HG03097 (cell line): ENCODE measurements around the gene CDHR5.

Experiments
- ATAC-seq: cut with Tn5 transposase; IDR thresholded peaks from one replicate; pipeline ENCODE4 v1.9.1; 2021; ENCODE audit not compliant: unreplicated experiment, low FRiP score

Gene CDHR5

DNA sequence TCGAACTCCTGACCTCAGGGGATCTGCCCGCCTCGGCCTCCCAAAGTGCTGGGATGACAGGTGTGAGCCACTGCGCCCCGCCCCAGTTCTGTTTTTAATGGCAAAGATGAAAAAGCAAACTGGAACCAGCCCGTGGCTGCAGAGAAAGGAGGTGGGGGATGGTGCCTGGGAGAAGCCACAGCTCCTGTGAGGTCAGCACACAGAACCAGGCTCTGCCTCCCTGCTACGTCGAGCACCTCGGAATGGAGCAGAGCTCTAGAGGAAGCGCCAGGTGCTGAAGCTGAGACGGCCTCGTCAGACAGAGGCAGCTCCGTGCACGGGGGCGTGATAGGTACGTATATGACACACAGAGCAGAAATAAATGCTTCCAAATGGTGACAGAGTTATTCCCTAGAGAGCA, 20.8 kb upstream of the CDHR5 start:
- no peak for ATAC-seq

DNA sequence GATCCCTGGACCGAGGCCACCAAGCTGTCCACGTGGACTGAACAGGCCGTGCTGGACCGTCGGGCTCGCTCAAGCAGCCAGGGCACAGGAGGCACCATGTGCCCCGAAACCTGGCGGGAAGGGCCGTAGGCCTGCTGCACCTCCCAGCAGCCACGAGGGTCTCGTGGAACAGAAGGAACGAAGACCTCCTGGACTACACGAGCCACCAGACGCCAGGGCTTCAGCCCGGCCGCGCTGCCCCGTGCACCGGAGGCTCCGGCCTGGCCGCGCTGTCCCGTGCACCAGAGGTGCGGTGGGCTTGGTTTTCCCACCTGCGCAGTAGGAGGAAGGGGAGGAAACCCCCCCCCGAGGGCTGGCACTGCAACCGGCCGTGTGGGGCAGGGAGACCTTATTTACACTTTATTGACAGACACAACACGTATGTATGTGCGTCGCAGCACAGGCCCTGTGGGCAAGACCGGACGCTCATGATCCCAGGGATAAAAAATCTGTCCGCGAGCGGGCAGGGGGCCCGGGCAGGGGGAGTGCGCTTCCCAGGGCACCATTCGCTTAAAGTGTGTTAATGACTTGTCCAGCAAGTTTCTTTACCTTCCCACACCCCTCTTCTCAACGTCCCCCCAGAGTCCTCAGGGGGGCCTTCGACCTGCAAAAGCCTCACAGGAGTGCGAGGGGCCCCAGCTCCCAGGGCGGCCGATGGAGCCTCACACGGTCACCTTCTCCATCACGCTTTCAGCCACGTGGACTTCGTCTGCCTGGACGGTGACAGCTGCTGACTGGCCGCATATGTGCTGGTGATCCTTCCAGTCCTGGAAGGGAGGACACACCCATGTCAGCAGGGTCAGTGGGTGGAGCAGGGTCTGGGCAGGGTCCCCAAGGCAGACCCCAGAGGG, 19.3 kb upstream of the CDHR5 start:
- ATAC-seq, result no peak

DNA sequence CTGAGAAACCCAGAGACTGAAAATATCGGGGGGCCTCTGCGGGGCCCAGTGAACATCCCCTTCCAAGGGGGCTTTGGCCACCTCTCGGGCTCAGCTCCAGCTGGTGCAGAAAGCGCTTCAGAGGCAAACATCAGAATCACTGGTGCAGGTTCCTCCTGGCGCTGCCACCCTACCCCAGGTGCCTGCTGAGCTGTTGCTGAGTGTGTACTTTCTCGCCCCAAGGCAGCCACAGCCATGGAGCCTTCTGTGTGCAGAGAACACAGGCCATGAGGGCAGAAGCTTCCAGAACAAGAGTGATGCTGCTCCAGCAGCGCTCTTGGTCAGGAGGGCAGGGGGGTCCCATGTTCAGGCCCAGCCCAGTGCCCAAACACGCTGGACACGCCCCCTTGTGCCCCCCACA, 18.6 kb upstream of the CDHR5 start:
- ATAC-seq, result no peak

DNA sequence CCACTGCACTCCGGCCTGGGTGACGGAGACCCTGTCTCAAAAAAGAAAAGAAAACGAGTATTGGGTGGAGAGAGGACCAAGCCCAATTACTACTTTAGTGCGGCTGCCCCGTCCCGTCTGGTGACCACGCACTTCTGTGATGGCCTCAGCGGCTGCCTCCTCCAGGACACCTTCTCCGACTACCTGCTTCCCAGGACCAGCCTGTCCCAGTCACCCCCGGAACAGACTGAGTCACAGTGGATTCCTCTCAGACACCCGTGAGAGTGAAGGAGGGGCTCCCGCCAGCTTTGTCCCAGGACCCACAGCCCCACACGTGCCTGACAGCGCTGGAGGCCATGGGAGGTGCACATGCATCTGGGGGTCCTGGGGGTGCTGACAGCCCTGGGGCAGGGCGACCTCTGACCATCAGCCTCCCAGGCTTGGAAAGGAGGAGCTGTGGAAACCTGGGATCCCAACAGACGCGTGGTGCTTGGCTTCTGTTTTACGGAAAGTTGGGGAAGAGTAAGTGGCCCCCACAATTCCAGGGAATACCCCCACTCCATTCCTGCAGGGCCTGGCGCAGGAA, 17.1 kb upstream of the CDHR5 start:
- ATAC-seq, result no peak

DNA sequence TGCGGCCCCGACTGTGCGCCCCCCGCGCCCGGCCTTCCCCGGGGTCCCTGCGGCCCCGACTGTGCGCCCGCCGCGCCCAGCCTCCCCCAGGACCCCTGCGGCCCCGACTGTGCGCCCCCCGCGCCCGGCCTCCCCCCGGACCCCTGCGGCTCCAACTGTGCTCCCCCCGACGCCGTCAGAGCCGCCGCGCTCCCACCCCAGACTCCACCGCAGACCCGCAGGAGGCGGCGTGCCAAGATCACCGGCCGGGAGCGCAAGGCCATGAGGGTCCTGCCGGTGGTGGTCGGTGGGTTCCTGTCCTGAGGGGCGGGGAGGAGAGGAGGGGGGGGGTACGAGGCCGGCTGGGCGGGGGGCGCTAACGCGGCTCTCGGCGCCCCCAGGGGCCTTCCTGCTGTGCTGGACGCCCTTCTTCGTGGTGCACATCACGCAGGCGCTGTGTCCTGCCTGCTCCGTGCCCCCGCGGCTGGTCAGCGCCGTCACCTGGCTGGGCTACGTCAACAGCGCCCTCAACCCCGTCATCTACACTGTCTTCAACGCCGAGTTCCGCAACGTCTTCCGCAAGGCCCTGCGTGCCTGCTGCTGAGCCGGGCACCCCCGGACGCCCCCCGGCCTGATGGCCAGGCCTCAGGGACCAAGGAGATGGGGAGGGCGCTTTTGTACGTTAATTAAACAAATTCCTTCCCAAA, 15.4 kb upstream of the CDHR5 start:
- ATAC-seq, result no peak

DNA sequence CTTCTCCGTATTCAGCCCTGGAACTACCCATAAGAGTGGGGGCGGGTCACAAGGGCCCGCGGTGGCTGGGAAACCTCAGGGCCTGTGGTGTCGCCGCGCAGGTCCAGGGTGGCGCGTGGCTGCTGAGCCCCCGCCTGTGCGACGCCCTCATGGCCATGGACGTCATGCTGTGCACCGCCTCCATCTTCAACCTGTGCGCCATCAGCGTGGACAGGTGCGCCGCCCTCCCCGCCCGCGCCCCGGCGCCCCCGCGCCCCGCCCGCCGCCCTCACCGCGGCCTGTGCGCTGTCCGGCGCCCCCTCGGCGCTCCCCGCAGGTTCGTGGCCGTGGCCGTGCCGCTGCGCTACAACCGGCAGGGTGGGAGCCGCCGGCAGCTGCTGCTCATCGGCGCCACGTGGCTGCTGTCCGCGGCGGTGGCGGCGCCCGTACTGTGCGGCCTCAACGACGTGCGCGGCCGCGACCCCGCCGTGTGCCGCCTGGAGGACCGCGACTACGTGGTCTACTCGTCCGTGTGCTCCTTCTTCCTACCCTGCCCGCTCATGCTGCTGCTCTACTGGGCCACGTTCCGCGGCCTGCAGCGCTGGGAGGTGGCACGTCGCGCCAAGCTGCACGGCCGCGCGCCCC, 14.7 kb upstream of the CDHR5 start:
- no peak for ATAC-seq

DNA sequence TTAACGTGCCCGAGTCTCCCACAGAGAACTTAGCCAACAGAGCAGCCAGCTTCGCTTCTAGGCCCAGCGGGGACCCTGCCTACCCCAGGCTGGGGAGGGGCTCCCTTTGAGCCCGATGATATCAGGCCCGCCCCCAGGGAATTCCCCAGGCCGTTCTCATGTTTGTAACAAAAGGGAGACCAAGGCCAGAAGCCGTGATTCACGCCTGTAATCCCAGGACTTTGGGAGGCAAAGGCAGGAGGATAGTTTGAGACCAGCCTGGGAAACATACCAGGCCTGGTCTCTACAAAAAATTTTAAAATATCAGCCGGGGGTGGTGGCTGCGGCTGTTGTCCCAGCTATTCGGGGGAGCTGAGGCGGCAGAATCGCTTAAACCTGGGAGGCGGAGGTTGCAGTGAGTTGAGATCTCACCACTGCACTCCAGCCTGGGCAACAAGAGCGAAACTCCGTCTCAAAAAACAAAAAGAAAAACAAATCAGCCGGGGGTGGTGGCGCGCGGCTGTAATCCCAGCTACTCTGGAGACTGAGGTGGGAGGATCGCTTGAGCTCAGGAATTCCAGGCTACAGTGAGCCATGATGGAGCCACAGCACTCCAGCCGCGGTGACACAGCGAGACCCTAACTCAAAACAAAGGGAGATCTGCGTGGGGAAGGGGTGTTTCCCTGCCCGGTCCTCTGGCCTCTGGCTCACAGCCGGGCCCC, 14.0 kb upstream of the CDHR5 start:
- ATAC-seq, result no peak

DNA sequence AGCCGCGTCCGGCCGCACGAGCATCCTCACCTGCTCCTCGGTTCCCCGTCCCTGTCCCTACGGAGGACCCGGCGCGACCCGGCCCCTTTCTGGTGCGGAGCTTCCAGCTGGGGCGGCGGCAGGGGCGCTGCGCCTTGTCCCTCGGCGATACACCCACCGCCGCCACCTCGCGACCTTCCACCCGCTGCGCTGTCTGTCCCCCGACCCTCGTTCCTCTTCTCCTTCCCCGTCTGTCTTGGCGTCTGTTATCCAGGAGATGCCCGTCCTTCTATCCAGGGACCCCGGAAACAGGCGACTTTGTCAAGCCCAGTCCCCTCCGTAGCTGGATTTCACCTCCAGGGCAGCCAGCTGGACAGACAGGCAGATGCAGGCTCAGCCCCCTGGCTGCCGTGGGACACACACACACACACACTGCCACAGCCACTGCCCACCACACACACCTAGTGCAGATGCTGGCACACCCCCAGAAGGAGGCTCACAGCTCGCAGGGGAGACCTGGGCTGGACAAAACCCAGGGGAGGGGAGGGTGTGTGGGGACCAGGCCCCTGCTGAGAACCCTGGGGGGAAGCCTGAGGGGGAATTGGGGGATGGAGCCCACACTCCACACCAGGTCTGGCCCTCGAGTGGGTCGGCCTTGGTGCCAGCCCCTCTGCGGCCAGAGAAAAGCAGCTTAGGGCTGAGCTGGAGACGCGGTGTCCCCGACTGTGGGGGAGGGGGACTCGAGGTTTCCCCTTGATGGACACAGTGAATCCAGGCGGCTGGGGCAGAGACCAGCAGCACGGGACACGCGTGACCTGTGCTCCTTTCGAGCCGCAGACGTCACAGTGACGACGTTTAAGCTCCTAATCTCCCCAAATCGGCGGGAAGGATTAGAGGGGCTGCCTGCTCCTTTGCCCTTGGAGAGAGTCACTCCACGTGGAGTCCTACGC, 13.1 kb upstream of the CDHR5 start:
- no peak for ATAC-seq

DNA sequence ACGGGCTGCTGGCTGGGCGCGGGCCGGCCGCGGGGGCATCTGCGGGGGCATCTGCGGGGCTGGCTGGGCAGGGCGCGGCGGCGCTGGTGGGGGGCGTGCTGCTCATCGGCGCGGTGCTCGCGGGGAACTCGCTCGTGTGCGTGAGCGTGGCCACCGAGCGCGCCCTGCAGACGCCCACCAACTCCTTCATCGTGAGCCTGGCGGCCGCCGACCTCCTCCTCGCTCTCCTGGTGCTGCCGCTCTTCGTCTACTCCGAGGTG, 12.5 kb upstream of the CDHR5 start:
- ATAC-seq, result no peak

DNA sequence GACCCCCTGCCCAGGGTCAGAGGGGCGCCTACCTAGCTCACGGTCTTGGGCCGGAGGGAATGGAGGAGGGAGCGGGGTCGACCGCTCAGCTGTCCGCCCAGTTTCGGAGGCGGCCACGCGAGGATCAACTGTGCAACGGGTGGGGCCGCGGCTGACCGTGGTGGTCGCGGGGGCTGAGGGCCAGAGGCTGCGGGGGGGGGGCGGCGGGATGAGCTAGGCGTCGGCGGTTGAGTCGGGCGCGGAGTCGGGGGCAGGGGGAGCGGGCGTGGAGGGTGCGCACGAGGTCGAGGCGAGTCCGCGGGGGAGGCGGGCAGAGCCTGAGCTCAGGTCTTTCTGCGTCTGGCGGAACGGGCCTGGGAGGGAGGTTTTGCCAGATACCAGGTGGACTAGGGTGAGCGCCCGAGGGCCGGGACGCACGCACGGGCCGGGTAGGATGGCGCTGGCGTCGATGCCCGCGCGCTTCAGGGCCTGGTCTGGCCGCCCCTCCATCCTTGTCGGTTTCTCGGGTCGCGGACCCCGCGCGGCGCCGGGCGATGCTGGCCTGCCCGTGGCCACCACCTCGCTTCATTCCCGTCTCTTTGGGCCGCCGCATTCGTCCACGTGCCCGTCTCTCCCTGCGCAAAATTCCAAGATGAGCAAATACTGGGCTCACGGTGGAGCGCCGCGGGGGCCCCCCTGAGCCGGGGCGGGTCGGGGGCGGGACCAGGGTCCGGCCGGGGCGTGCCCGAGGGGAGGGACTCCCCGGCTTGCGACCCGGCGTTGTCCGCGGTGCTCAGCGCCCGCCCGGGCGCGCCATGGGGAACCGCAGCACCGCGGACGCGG, 12.0 kb upstream of the CDHR5 start, which contains the start of gene DRD4:
DRD4 (plus strand) TSS at position 759 of the 822 bp plus-strand sequence; CDS start at position 795, 36 bp downstream.
- ATAC-seq, result no peak

DNA sequence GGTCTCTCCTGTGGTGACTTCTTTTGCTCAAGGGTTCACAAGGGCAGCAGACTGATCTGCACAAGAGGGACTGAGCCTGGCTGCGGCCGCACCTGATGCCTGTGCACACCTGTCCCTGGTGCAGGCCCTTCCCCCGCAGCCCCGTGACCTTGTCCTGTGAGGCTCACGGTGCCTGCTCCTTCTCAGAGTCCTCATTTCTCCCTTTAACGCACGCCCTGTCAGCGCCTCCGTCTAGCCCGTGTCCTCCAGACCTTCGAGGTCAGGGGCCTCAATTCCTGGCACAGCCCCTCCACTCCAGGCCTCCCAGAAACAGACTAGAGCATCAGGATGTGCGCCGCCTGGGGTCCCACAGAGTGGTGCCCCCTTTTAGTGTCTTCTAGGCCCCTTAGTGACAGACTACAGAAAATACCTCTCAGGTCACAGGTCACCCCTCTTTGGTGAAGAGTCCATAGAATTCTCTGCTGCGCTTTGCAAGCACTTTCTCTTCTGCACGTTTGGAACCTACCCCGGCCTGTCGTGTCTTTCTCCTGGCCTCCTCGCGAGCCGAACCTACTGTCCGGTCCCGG, 11.3 kb upstream of the CDHR5 start:
- no peak for ATAC-seq

DNA sequence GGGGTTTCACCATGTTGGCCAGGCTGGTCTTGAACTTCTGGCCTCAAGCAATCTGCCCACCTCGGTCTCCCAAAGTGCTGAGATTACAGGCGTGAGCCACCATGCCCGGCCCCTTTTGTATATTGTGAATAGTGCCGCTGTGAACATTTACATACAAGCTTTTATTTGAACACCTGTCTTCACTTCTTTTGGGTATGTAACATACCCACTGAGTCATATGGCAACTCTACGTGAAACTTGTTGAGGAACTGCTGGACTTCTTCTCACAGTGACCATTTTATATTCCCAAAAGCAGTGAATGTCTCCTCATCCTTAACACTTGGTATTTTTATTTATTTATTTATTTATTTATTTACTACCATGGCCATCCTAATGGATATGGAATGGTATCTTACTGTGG, 6.1 kb upstream of the CDHR5 start:
- no peak for ATAC-seq

DNA sequence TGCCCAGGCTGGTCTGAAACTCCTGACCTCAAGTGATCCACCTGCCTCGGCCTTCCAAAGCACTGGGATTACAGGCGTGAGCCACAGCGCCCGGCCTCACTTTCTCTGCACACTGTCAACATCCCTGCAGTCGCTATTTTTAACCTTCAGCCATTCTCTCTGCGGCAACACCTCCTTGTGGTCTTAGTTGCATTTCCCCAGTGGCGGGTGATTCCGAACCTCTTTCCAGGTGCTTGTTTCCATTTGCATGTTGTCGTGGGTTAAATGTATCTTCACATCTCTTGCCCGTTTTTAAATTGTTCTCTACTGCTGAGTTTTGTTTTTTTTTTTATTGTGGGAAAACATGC, 4.5 kb upstream of the CDHR5 start:
- ATAC-seq, result no peak

DNA sequence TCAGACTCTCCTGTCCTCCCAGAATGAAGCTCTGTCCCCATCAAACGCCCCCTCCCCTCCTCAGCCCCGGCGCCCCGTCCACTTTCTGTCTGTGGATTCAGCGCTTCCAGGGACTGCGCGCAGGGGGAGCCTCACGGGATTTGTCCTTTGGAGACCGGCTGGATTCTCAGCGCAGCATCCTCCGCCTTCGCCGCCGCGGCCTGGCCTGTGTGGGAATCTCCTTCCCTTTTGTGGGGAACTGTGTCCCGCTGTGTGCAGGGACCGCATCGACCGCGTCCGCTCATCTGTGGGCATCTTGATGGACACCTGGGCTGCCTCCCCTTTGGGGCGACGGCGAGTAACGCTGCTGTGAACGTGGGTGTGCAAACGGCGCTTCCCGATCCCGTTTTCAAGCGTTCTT, 3.3 kb upstream of the CDHR5 start:
- ATAC-seq, result no peak

DNA sequence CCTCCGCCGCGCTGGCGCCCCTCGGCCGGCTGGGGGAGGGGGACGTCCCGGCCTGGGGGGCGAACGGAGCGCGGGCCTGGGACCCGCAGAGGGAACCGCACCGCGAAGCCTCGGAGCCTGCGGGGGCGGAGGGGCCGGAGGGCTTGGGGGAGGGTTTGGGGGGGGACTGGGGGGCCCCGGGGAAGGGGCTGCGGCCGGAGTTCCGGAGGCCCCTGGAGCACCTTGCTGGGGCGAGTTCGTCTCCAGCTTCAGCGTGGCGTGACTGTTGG, 2.5 kb upstream of the CDHR5 start:
- no peak for ATAC-seq

DNA sequence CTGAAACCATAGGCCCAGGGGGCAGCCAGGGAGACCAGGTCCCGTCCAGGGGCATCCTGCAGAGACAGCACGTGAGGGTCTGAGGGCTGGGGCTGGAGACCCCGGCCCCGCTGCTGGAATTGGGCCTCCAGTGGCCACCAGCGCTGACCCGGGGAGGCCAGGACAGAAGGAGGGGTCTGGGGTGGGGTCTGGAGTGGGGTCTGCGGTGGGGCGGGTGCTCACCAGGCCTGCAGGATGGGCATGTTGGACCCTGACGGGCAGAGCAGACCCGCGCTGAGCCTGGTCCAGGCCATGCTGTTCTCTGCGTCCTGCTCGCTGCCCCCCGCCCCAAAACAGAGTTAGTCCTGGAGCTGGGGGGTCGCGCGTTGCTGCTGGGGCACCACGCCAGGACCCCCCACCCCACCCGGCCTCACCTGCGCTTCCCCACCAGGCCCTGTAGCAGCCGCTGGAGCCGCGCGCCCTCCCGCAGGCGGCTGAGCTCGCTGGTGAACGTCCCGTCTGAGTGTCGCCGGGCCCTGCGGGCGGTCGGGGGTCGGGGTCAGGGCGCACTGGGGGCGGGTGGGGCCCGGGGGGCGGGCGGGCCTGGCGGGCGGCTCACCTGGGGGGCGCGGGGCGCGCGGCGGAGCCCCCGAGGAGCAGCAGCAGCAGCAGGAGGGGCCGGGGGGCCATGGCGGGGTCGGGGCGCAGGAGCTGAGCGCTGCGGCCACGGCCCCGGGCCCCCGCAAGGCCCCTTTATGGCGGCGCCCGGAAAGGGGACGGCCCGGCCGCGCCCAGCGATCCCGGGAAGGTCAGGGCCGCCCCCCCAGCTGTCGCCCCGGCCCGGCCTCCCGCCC, 1.9 kb upstream of the CDHR5 start, which contains the start of gene SCT:
SCT (minus strand) TSS at position 707 of the 833 bp plus-strand sequence; CDS start at position 669, 38 bp downstream.
- ATAC-seq, result no peak

DNA sequence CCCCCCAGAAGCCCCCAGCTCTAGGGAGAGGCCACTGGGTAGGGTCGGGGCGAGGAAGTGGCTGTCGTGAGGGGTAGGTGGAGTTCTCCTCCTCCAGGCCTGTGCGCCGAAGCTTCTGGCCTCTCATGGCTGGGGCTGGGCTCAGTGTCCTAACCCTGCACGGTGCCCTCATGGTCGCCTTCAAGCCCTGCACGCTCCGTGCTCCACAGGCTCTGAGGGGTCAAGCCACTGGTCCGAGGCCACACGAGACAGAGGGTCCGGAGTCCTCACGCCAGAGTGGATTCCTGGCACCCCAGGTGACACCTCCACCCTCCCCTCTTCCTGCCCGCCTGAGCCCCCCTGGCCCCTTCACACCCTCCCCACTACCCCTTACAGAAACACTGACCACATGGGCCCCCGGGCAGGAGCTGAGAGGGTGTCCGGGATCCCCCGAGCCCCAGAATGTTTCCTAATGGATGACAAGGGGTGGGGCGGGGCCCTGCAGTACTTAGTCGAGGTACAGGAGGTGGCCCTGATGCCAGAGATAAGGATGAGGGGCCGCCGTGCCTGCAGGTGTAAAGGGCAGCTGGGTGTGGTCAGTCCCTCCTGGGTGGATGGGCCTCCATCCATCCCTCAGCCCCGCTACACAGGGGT, 997 bp upstream of the CDHR5 start:
- no peak for ATAC-seq
